Measurements from ENCODE around the gene ARPC5L. TPM values are rescaled to one million over a fixed set of nuclear protein-coding genes. Genes with fewer than 3 reads are reported as not detected.
A peak's percentile ranks its signal among the peaks of the same experiment; 100 is the strongest.

ARPC5L gene
- total and polyA plus RNA-seq, 2 of the 13 experiments (the other 11 are each of a cell fraction or from before 2014, with no cell fraction given), result 29.9 to 33.8 TPM

DNA sequence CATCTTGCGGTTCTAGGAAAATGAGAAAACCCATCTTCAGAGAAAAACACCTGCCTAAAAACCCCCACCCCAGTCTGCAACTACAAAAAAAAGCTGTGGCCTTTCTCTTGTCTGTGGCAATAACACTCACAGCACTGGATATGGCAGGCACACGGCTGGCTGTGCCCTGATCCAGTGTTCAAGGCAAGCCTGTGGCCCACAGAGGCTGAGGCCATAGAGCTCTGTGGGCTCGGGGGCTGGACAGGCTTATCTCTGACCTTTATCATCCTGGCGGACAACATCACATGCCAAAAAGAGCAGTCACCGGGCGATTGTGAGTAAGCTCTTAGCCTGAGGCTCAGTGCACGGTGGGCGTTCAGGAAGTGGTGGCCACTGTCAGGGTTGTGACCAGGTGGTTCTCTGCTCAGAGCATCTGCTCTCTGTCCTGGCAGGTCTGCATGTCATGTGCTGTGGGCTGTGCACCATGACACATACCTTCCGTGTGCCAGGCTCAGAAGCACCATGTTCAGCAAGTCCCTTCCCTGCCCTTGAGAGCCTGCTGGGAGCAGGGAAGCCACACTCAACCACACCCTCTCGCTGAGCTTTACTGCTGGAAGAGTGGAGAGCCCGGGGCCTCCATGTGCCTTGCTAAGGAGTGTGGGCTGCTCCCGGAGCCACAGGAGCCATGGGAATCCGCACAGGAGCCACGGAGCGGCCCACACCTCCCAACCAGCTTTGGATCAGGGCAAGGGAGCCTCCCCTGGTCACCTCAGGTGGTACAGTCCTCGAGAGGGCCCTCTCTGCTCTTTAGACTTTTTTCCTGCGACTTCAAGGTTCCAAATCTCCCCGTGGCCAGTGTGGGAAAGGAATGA, 43.3 kb upstream of the ARPC5L start (continued):
- TF ChIP-seq ZMYM3 (CRISPR knock-in tag; IDR thresholded peaks at IDR 0.05), result 0 out of 2 replicates have a peak, but pooled peaks have one; percentile 33
- TF ChIP-seq ZNF296 (CRISPR knock-in tag; conservative IDR thresholded peaks at IDR 0.05), result peak; percentile 88; the same call in 1 of the 2 replicates
- TF ChIP-seq EEA1 (CRISPR knock-in tag; IDR thresholded peaks at IDR 0.05; ENCODE audit: borderline replicate concordance), result 0 out of 2 replicates have a peak, but pooled peaks have one; percentile 59
- TF ChIP-seq, protein P1, sequence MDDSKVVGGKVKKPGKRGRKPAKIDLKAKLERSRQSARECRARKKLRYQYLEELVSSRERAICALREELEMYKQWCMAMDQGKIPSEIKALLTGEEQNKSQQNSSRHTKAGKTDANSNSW (CRISPR knock-in tag; IDR thresholded peaks at IDR 0.05; ENCODE audit: borderline replicate concordance), result peak; percentile 39; the same call in 1 of the 2 replicates
- no peak for TF ChIP-seq SNAI1 (CRISPR knock-in tag; IDR thresholded peaks at IDR 0.05; ENCODE audit: borderline replicate concordance)
- peak; percentile 34; the same call in 1 of the 2 replicates for TF ChIP-seq SOX5 (CRISPR knock-in tag; IDR thresholded peaks at IDR 0.05; ENCODE audit: borderline replicate concordance)
- 0 out of 2 replicates have a peak, but pooled peaks have one; percentile 43 for TF ChIP-seq ZNF430 (CRISPR knock-in tag; IDR thresholded peaks at IDR 0.05)
- TF ChIP-seq, protein P2, sequence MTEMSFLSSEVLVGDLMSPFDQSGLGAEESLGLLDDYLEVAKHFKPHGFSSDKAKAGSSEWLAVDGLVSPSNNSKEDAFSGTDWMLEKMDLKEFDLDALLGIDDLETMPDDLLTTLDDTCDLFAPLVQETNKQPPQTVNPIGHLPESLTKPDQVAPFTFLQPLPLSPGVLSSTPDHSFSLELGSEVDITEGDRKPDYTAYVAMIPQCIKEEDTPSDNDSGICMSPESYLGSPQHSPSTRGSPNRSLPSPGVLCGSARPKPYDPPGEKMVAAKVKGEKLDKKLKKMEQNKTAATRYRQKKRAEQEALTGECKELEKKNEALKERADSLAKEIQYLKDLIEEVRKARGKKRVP (CRISPR knock-in tag; IDR thresholded peaks at IDR 0.05), result no peak
- TF ChIP-seq KLF11 (CRISPR knock-in tag; IDR thresholded peaks at IDR 0.05), result no peak; the same call in 1 of the 2 replicates
- 0 out of 2 replicates have a peak, but pooled peaks have one; percentile 25 for TF ChIP-seq ZNF232 (CRISPR knock-in tag; IDR thresholded peaks at IDR 0.05; ENCODE audit: borderline replicate concordance)
- no peak for TF ChIP-seq GZF1 (CRISPR knock-in tag; IDR thresholded peaks at IDR 0.05)
- TF ChIP-seq, protein P3, sequence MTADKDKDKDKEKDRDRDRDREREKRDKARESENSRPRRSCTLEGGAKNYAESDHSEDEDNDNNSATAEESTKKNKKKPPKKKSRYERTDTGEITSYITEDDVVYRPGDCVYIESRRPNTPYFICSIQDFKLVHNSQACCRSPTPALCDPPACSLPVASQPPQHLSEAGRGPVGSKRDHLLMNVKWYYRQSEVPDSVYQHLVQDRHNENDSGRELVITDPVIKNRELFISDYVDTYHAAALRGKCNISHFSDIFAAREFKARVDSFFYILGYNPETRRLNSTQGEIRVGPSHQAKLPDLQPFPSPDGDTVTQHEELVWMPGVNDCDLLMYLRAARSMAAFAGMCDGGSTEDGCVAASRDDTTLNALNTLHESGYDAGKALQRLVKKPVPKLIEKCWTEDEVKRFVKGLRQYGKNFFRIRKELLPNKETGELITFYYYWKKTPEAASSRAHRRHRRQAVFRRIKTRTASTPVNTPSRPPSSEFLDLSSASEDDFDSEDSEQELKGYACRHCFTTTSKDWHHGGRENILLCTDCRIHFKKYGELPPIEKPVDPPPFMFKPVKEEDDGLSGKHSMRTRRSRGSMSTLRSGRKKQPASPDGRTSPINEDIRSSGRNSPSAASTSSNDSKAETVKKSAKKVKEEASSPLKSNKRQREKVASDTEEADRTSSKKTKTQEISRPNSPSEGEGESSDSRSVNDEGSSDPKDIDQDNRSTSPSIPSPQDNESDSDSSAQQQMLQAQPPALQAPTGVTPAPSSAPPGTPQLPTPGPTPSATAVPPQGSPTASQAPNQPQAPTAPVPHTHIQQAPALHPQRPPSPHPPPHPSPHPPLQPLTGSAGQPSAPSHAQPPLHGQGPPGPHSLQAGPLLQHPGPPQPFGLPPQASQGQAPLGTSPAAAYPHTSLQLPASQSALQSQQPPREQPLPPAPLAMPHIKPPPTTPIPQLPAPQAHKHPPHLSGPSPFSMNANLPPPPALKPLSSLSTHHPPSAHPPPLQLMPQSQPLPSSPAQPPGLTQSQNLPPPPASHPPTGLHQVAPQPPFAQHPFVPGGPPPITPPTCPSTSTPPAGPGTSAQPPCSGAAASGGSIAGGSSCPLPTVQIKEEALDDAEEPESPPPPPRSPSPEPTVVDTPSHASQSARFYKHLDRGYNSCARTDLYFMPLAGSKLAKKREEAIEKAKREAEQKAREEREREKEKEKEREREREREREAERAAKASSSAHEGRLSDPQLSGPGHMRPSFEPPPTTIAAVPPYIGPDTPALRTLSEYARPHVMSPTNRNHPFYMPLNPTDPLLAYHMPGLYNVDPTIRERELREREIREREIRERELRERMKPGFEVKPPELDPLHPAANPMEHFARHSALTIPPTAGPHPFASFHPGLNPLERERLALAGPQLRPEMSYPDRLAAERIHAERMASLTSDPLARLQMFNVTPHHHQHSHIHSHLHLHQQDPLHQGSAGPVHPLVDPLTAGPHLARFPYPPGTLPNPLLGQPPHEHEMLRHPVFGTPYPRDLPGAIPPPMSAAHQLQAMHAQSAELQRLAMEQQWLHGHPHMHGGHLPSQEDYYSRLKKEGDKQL (CRISPR knock-in tag; IDR thresholded peaks at IDR 0.05; ENCODE audit: low read depth), result no peak
- TF ChIP-seq, protein P4, sequence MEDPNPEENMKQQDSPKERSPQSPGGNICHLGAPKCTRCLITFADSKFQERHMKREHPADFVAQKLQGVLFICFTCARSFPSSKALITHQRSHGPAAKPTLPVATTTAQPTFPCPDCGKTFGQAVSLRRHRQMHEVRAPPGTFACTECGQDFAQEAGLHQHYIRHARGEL (CRISPR knock-in tag; IDR thresholded peaks at IDR 0.05), result no peak
- TF ChIP-seq ZNF563 (CRISPR knock-in tag; IDR thresholded peaks at IDR 0.05), result peak; percentile 23; the same call in 1 of the 2 replicates
- TF ChIP-seq, protein P5, sequence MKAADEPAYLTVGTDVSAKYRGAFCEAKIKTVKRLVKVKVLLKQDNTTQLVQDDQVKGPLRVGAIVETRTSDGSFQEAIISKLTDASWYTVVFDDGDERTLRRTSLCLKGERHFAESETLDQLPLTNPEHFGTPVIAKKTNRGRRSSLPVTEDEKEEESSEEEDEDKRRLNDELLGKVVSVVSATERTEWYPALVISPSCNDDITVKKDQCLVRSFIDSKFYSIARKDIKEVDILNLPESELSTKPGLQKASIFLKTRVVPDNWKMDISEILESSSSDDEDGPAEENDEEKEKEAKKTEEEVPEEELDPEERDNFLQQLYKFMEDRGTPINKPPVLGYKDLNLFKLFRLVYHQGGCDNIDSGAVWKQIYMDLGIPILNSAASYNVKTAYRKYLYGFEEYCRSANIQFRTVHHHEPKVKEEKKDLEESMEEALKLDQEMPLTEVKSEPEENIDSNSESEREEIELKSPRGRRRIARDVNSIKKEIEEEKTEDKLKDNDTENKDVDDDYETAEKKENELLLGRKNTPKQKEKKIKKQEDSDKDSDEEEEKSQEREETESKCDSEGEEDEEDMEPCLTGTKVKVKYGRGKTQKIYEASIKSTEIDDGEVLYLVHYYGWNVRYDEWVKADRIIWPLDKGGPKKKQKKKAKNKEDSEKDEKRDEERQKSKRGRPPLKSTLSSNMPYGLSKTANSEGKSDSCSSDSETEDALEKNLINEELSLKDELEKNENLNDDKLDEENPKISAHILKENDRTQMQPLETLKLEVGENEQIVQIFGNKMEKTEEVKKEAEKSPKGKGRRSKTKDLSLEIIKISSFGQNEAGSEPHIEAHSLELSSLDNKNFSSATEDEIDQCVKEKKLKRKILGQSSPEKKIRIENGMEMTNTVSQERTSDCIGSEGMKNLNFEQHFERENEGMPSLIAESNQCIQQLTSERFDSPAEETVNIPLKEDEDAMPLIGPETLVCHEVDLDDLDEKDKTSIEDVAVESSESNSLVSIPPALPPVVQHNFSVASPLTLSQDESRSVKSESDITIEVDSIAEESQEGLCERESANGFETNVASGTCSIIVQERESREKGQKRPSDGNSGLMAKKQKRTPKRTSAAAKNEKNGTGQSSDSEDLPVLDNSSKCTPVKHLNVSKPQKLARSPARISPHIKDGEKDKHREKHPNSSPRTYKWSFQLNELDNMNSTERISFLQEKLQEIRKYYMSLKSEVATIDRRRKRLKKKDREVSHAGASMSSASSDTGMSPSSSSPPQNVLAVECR (CRISPR knock-in tag; IDR thresholded peaks at IDR 0.05; ENCODE audit: borderline replicate concordance), result peak; percentile 48; the same call in 1 of the 2 replicates
- TF ChIP-seq ZSCAN25 (CRISPR knock-in tag; IDR thresholded peaks at IDR 0.05), result 0 out of 2 replicates have a peak, but pooled peaks have one; percentile 43
- no peak for TF ChIP-seq ZNF589 (CRISPR knock-in tag; conservative IDR thresholded peaks at IDR 0.05)
